Stimulated activated naive CD4-positive, alpha-beta T cell (primary cell): ENCODE results near the gene MAP4.
"Not testable (repeated sequence)": the region's sequence is repeated elsewhere in the genome, so short reads cannot be mapped to it uniquely, and the experiment has no call there.

Experiments
- DNase-seq, 6 experiments: peaks; one replicate each; lab custom pipeline; 2025; lab: John Stamatoyannopoulos, UW

MAP4 gene, protein sequence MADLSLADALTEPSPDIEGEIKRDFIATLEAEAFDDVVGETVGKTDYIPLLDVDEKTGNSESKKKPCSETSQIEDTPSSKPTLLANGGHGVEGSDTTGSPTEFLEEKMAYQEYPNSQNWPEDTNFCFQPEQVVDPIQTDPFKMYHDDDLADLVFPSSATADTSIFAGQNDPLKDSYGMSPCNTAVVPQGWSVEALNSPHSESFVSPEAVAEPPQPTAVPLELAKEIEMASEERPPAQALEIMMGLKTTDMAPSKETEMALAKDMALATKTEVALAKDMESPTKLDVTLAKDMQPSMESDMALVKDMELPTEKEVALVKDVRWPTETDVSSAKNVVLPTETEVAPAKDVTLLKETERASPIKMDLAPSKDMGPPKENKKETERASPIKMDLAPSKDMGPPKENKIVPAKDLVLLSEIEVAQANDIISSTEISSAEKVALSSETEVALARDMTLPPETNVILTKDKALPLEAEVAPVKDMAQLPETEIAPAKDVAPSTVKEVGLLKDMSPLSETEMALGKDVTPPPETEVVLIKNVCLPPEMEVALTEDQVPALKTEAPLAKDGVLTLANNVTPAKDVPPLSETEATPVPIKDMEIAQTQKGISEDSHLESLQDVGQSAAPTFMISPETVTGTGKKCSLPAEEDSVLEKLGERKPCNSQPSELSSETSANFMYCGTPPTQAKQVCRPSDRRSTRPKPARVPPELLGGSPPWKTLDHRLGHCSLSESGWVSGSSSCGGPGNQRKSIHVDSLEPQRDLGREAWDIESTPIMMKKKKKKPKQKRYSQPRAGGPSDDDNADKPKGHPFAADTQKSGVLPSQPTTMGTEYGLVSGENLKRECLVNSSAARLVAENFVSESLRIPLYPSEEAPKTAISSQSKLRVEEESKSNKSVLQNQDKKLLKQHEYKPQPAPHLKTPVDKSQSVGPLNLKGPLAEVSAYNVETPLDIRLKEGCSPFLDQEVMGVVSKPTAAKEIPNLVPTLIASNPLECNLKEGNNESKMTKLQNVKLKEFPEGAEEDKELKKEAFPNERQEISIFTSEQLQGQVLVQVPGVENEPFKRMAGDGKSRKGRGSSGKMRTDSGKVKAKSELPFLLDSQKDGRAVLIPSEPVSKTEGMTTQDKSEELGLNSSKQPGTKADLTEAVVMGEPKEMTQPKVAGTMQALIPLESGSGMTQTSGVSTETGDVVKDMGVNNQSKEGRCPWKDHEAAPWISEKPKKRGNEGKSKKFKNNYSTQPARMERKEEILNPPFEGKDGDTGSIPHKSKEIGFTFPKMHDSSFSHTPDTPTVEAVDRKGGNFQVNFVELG (N-terminal part only)

DNA sequence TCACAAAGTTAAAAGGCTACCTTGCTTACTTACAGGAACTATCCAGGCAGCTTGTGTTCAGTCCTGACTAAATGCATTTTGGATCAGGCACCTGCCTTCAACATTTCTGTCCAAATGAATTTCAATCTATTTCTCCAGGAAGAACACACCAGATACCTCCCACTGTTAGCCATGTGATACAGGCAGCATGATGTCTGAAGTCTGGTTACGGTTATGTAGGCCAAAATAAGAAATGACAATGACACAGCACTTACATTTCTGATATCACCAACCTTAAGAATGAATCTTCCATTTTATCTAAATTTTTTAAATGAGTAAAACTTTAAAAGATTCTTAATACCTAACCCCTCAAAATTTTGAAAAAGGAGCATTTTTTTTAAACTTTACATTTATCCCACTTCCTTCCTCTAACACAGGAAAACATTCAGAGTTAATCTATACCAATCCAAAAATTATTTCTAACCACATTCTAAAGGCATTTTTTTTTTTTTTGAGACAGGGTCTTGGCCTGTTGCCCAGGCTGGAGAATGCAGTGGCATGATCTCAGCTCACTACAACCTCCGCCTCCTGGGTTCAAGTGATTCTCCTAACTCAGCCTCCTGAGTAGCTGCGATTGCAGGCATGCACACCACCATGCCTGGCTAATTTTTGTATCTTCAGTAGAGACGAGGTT lies at the start of gene MAP4:
MAP4 (minus strand) TSS at position 116 of the 673 bp plus-strand sequence. CDS start 17,556 bp downstream, outside the sequence.
- no peak for DNase-seq

DNA sequence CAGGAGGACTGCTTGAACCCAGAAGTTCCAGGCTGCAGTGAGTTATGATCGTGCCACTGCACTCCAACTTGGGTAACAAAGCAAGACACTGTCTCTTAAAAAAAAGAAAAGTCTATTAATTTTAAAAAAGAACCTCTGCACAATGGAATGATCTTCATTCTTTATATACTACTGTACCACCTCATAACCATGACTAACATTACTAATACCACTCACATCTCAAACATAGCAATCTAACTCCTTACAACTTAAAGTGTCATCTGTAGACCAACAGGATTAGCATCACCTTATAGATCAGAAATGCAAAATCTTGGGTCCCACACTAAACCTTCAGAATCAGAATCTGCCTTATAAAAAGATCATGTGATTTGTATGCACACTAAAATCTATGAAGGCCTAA lies 48.8 kb upstream of the MAP4 start:
- DNase-seq, result no peak

DNA sequence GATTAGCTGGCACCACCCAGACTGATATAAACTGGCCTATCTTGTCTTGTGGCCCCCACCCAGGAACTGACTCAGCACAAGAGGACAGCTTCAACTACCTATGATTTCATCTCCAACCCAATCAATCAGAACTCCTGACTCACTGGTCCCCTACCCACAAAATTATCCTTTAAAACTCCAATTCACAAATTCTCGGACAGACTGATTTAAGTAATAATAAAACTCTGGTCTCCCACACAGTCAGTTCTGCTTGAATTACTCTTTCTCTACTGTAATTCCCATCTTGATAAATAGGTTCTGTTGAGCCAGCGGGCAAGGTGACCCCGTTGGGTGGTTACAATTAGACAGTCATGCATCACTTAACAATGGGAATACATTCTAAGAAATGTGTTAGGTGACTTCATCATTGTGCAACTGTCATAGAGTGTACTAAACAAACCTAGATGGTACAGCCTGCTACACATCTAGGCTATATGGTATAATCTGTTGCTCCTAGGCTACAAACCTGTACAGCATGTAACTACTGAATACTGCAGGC lies 48.1 kb upstream of the MAP4 start:
- DNase-seq, result no peak

DNA sequence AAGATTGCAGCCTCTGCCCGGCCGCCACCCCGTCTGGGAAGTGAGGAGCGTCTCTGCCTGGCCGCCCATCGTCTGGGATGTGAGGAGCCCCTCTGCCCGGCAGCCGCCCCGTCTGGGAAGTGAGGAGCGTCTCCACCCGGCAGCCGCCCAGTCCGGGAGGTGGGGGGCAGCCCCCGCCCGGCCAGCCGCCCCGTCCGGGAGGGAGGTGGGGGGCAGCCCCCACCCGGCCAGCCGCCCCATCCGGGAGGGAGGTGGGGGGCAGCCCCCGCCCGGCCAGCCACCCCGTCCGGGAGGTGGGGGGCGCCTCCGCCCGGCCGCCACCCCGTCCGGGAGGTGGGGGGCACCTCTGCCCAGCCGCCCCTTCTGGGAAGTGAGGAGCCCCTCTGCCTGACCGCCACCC lies 45.4 kb upstream of the MAP4 start:
- not testable (repeated sequence) for DNase-seq

DNA sequence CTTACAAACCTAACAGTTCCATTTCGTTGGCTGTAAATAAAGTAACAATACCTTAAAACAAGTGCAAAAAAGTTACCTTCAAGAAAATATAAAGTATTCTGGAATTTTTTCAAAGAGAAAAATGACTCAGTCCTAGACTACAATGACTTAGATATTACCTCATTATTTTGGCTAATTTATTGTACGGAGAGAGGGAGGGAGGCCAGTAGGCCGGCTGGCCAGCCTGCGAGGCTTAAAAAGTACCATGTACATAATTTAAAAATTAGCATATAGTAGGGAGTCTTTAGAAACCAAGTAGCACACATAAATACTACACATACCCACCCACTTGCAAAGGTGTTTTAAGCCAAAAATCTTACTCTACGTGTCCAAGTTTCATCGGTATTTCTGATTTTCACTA lies 41.9 kb upstream of the MAP4 start:
- no peak for DNase-seq

DNA sequence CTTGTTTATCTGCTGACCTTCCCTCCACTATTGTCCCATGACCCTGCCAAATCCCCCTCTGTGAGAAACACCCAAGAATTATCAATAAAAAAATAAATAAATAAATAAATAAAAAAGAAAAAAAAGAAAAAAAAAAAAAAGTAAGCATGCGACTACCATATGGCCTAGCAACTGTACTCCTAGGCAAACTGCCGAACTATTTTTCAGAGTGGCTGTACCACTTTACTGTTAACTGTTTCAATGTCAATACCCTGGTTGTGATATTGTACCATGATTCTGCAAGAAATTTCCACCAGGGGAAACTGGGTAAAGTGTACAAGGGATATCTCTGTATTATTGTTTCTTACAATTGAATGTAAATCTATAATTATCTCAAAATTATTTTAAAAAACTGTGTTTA lies 41.3 kb upstream of the MAP4 start:
- no peak for DNase-seq

DNA sequence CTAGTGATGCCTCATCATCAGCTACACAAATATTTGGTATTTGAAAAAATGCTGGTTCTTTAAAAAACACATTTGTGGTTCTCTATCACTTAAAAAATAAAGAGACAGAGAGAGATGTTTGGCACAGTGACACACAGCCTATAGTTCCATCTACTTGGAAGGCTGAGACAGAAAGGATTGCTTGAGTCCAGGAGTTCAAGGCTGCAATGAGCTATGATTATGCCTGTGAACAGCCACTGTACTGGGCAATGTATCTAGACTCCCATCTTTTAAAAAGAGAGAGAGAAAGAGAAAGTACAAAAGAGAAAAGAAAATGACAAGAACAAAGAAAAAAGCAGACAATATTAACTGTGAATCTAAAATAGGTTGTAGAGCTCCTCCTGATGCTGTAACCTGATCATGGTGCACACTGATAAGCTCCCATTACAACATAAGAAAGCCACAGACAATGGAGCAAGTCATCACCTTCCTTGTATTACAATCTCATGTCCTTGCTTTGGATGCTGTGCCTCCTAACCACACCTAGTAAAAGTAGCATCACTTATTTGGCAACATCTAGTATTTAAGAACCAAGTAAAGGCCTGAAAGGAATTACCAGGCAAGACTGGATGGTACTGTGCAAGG lies 31.7 kb upstream of the MAP4 start:
- DNase-seq, result no peak

DNA sequence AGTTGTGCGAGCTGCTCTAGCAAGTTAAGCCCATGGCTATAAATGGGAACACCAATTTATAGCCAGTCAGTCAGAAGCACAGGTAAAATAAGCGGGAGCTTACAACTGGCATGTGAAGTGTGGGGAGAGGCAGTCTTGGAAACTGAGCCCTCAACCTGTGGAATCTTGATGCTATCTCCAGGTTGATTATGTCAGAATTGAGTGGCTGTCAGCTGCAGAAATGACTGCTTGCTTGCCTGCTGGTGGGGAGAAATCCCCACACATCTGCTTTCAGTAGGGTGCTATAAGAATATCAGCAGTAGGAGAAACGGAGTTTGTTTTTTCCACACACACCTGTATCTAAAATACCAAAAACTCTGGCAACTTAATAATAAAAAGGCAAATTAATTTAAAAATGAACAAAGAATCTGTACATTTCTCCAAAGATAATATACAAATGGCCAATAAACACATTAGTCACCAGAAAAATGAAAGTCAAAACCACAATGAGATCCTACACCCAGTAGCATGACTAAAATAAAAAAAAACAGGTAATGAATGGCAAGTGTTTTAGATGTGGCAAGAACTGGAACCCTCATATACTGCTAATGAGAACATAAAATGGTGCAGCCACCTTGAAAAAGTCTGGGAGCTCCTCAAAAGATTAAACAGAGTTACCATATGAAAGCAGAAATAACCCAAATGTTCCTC lies 26.0 kb upstream of the MAP4 start:
- DNase-seq, result no peak

DNA sequence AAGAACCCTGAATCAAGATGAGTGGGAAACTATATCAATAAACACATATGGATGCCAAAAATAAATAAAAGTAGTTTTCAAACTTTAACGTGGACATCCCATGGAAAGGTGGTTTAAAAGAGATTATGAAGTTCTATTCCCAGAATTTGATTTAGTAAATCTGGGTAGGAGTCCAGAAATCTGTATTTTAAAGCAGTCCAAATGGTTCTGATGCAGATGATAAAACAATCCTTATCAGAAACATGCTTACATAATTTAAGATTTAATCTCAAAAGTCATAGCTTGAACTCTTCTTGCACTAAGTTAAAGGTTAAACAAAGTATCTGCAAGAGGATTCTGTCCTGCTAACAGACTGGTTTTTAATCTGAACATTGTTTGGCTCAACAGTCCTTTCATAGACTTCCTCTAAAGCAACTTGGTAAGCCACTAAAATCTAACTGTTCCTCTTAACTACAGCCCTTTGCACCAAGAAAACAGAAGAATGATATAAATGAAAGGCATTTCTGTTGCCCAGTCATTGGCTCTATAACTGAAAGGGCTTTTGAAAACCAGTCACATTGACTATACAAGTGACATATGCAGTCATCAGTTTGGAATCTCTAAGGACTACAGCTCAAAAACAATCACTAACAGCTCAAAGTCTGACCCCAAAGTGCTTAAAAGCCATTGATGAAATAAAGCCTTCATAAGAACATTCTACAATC lies 23.4 kb upstream of the MAP4 start:
- no peak for DNase-seq

DNA sequence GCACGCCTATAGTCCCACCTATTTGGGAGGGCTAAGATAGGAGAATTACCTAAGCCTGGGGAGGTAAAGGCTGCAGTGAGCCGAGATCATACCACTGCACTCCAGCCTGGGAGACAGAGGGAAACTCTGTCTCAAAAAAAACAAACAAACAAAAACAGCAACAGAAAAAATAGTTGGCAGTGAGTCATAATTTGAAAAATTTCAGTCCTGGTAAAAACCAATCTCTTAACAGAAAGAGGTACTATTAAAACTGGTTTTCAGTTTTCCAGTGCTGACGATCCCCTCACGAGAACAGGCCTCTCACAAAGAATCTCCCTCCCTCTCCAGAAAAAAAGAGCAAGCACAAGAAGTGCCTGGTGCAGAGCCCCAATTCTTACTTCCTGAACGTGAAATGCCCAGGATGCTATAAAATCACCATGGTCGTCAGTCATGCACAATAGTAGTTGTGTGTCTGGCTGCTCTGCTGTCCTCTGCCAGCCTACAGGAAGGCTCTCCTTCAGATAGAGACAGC lies 22.8 kb upstream of the MAP4 start:
- DNase-seq, result no peak

DNA sequence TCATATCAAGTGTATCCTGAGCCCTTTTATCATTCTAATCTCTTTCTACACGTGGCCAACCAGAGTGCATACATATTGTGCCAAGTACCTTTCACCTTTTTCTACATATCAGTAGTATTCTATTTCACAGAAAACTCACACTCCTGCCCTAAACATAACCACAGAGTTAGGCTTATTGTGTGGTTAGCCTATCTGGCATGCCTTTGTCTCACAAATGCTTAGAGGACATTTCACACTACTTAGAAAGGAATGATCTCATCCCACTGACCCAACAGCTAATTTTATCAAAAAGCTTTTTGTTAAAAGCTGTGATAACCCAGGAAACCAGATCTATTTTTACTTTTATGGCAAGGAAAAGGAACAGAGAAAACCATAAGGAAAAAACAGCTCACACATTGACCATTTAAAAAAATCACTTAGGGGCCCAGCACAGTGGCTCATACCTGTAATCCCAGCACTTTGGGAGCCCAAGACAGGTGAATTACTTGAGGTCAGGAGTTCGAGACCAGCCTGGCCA lies 17.8 kb upstream of the MAP4 start:
- no peak for DNase-seq

DNA sequence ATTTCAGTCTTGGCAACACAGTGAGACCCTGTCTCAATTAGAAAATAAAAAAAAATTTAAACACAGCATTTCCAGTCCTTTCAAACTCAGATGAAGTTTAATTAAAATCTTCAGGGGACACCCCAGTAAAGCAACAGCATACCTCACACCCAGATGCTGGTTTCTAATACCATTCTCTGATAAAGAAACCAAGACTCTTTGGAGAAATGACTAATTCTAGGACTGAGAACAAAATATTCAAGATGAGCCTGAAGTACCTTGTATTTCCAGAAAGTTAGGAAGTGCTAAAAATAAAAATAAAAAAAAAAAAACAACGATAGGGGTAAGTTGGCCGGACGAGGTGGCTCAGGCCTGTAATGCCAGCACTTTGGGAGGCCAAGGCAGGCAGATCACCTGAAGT lies 14.0 kb upstream of the MAP4 start:
- DNase-seq, result no peak

DNA sequence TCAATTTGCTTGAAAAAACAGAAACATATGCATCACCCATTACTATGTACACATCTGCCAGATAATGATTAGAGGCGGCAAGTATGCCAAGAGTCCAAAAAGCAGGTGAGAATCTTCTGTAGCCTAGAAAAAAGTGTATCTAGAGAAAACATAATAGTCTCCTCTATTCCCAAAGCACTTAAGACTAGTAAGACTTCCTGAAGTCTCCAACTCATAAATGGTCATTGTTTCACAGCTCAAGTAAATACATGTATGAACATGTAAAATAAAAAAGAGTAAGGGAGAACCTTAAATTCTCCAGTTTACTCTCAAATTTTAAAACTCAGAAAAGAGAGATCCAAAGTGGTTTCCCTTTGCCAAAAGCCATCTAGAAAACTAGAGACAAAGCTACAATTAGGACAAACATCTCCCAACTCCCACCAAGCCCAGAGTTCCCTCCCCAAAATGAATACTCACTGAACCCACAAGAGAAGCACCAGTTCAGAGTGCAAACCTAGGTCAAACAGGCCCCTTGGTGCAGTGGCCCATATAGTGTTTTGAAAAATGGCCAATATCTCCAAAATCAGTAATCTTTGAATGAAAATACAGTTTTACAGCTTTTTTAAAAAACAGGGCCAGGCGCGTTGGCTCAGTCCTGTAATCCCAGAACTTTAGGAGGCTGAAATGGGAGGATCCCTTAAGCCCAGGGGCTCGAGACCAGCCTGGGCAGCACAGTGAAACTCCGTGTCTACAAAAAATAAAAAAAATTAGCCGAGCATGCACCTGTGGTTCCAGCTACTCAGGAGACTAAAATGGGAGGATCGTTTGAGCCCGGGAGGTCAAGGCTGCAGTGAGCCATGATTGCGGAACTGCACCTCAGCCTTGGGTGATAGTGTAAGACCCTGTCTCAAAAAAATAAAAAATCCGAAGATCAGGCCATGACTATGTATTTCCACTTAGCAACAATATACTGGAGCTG lies 11.0 kb upstream of the MAP4 start:
- DNase-seq, result no peak

DNA sequence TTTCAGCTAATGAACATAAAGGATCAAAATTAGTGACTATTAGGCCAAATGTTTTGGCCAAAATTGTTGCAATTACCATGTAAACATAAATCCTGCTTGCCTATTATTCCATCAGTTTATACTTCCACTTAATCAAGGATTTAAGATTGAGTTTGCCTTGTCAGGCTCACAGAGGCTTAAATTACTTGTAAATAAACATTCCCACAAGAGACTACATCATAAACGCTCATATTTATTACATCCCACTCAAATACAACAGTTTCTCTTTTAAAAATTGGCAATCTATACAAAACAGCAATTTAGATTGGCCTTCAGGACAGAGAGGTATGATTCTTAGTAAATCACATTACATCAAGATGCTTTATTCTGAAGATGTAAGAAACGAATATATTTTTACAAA lies 9.9 kb upstream of the MAP4 start:
- no peak for DNase-seq

DNA sequence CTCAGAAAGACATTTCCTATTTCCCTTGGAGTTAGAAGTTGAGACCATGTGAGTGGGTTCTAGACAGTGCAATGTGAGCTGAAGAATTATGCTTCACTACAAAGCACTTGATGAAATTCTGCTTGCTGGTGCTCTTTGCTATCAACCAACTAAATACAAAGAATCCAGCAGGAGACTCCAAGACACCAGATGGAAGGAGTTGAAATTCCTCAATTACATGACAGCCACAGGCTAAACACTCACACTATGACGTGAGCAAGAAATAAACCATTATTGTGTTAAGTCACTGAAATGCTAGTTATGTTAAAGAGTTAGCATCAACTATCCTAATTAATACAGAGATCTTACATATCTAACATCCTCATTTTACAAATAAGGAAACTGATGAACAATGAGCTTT lies 8.2 kb upstream of the MAP4 start:
- DNase-seq, result no peak

DNA sequence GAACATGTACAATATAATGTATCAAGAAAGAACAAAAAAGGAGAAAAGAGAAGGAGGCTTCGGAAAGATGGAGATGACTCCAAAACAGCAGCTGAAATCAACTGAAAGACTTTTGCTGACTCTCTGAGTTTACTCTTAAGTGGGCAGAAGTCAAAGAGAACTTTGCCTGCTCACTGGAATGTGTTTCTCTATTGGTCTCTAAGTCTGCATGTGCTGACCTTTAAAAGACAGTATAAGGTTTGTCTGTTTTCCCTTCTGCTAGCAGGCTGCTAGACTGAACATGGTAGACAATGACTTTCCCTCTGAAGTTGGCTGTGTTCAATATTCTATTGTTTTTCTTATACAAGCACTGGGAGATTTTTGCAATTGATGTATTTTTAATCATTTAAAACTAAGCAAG lies 7.2 kb upstream of the MAP4 start:
- DNase-seq, result no peak

DNA sequence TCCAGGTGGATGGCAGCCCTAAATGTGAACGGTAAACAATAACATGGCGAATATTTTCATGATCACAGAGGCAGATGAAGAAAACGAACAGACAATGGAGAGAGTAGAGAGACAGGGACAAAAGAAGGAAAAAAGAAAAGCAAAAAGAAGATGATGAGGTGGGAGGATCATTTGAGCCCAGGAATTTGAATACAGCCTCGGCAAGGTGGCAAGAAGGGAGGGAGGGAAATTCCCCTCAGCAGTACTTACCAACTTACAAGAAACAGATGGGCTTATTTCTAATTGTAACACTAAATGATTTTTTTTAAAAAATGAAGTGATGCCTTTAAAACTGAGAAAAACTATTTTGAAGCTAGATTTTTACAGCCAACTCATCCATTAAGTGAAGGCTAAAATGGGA lies 6.0 kb upstream of the MAP4 start:
- no peak for DNase-seq

DNA sequence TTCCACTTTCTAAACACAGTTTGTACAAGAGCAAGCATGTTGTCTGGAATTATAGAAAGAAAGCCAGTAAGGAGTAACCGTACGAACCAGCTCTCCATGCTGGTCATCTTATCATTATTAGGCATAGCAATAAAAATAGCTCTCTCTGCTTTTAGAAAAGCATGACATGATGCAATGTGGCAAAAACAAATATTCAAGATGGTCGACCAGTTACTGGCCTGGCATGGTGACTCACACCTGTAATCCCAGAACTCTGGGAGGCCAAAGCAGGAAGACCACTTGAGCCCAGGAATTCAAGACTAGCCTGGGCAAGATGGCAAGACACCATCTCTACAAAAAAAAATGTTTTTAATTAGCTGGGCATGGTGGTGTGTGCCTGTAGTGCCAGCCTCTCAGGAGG lies 2.6 kb upstream of the MAP4 start:
- DNase-seq, result no peak
